Measurements from ENCODE around the gene RAP1GAP2.

RAP1GAP2 gene

GRCh38 chr17:2928294-2928890, 132.2 kb downstream of the RAP1GAP2 start:
- FAIRE-seq (no peak), DNase-seq (ENCODE audit: insufficient read length, low spot score) (no peak)
- no peak for TF ChIP-seq PAX5 (IDR thresholded peaks at IDR 0.05; ENCODE audit: insufficient read depth, low read length, severe bottlenecking)
- TF ChIP-seq TAF1 (IDR thresholded peaks at IDR 0.05; ENCODE audit: low read depth, low read length): no peak
- no peak for TF ChIP-seq POLR2AphosphoS5 (IDR thresholded peaks at IDR 0.05; ENCODE audit: low read depth, low read length)
- no peak for TF ChIP-seq POLR2A (IDR thresholded peaks at IDR 0.05; ENCODE audit: low read depth, low read length)
- no peak for TF ChIP-seq SPI1 (IDR thresholded peaks at IDR 0.05; ENCODE audit: low read depth, low read length)
- no peak for TF ChIP-seq POU2F2 (IDR thresholded peaks at IDR 0.05; ENCODE audit: low read depth, low read length)

- peak; percentile 51 for DNase-seq (ENCODE audit: insufficient read length, low spot score)
- 0 out of 2 replicates have a peak, but pooled peaks have one; percentile 14 for TF ChIP-seq POU2F2 (IDR thresholded peaks at IDR 0.05; ENCODE audit: low read depth, low read length)
- TF ChIP-seq POLR2A (IDR thresholded peaks at IDR 0.05; ENCODE audit: low read depth, low read length): no peak
- no peak for TF ChIP-seq TAF1 (IDR thresholded peaks at IDR 0.05; ENCODE audit: low read depth, low read length)
- peak; percentile 69 for FAIRE-seq
Observed at GRCh38 chr17:2929881-2930533, 133.8 kb downstream of the RAP1GAP2 start.

GRCh38 chr17:2931876-2932275, 135.6 kb downstream of the RAP1GAP2 start:
- no peak for TF ChIP-seq POLR2A (IDR thresholded peaks at IDR 0.05; ENCODE audit: low read depth, low read length)
- TF ChIP-seq PAX5 (IDR thresholded peaks at IDR 0.05; ENCODE audit: insufficient read depth, low read length, severe bottlenecking): no peak
- no peak for TF ChIP-seq TAF1 (IDR thresholded peaks at IDR 0.05; ENCODE audit: low read depth, low read length)
- TF ChIP-seq SPI1 (IDR thresholded peaks at IDR 0.05; ENCODE audit: low read depth, low read length): no peak
- no peak for FAIRE-seq

GRCh38 chr17:2932946-2933345, 136.7 kb downstream of the RAP1GAP2 start:
- TF ChIP-seq PAX5 (IDR thresholded peaks at IDR 0.05; ENCODE audit: insufficient read depth, low read length, severe bottlenecking) (no peak), POU2F2 (IDR thresholded peaks at IDR 0.05; ENCODE audit: low read depth, low read length) (no peak), POLR2A (IDR thresholded peaks at IDR 0.05; ENCODE audit: low read depth, low read length) (no peak), TAF1 (IDR thresholded peaks at IDR 0.05; ENCODE audit: low read depth, low read length) (no peak), POLR2AphosphoS5 (IDR thresholded peaks at IDR 0.05; ENCODE audit: low read depth, low read length) (no peak), SPI1 (IDR thresholded peaks at IDR 0.05; ENCODE audit: low read depth, low read length) (no peak)
- DNase-seq (ENCODE audit: insufficient read length, low spot score) (no peak), FAIRE-seq (no peak)

More at GRCh38 chr17:2931876-2932275, 135.6 kb downstream of the RAP1GAP2 start:
- DNase-seq (ENCODE audit: insufficient read length, low spot score): no peak

GRCh38 chr17:2933606-2934005, 137.4 kb downstream of the RAP1GAP2 start:
- no peak for TF ChIP-seq POLR2A (IDR thresholded peaks at IDR 0.05; ENCODE audit: low read depth, low read length)
- no peak for TF ChIP-seq TAF1 (IDR thresholded peaks at IDR 0.05; ENCODE audit: low read depth, low read length)
- TF ChIP-seq SPI1 (IDR thresholded peaks at IDR 0.05; ENCODE audit: low read depth, low read length): no peak
- TF ChIP-seq POU2F2 (IDR thresholded peaks at IDR 0.05; ENCODE audit: low read depth, low read length): no peak
- TF ChIP-seq POLR2AphosphoS5 (IDR thresholded peaks at IDR 0.05; ENCODE audit: low read depth, low read length): no peak
- no peak for TF ChIP-seq PAX5 (IDR thresholded peaks at IDR 0.05; ENCODE audit: insufficient read depth, low read length, severe bottlenecking)
- FAIRE-seq: no peak
- no peak for DNase-seq (ENCODE audit: insufficient read length, low spot score)

GRCh38 chr17:2935632-2936031, 139.4 kb downstream of the RAP1GAP2 start:
- DNase-seq (ENCODE audit: insufficient read length, low spot score) (no peak), FAIRE-seq (no peak)
- TF ChIP-seq PAX5 (IDR thresholded peaks at IDR 0.05; ENCODE audit: insufficient read depth, low read length, severe bottlenecking) (no peak), POU2F2 (IDR thresholded peaks at IDR 0.05; ENCODE audit: low read depth, low read length) (no peak), POLR2A (IDR thresholded peaks at IDR 0.05; ENCODE audit: low read depth, low read length) (no peak), POLR2AphosphoS5 (IDR thresholded peaks at IDR 0.05; ENCODE audit: low read depth, low read length) (no peak), SPI1 (IDR thresholded peaks at IDR 0.05; ENCODE audit: low read depth, low read length) (no peak), TAF1 (IDR thresholded peaks at IDR 0.05; ENCODE audit: low read depth, low read length) (no peak)

GRCh38 chr17:2936351-2936750, 140.1 kb downstream of the RAP1GAP2 start:
- FAIRE-seq: no peak
- TF ChIP-seq POLR2AphosphoS5 (IDR thresholded peaks at IDR 0.05; ENCODE audit: low read depth, low read length) (no peak), POU2F2 (IDR thresholded peaks at IDR 0.05; ENCODE audit: low read depth, low read length) (no peak)
- DNase-seq (ENCODE audit: insufficient read length, low spot score): no peak

GRCh38 chr17:2936771-2937321, 140.6 kb downstream of the RAP1GAP2 start:
- DNase-seq (ENCODE audit: insufficient read length, low spot score) (no peak), FAIRE-seq (no peak)
- TF ChIP-seq POLR2AphosphoS5 (IDR thresholded peaks at IDR 0.05; ENCODE audit: low read depth, low read length): no peak
- no peak for TF ChIP-seq POU2F2 (IDR thresholded peaks at IDR 0.05; ENCODE audit: low read depth, low read length)

GRCh38 chr17:2937331-2938003, 141.2 kb downstream of the RAP1GAP2 start:
- FAIRE-seq (no peak), DNase-seq (ENCODE audit: insufficient read length, low spot score) (no peak)
- TF ChIP-seq SPI1 (IDR thresholded peaks at IDR 0.05; ENCODE audit: low read depth, low read length) (no peak), TAF1 (IDR thresholded peaks at IDR 0.05; ENCODE audit: low read depth, low read length) (no peak), POLR2A (IDR thresholded peaks at IDR 0.05; ENCODE audit: low read depth, low read length) (no peak), POLR2AphosphoS5 (IDR thresholded peaks at IDR 0.05; ENCODE audit: low read depth, low read length) (no peak), PAX5 (IDR thresholded peaks at IDR 0.05; ENCODE audit: insufficient read depth, low read length, severe bottlenecking) (no peak), POU2F2 (IDR thresholded peaks at IDR 0.05; ENCODE audit: low read depth, low read length) (no peak)
